Dedifferentiated amniotic fluid mesenchymal stem cell (primary cell): ENCODE results near the gene ASPRV1.
"Not testable (repeated sequence)": the region's sequence is repeated elsewhere in the genome, so short reads cannot be mapped to it uniquely, and the experiment has no call there.

Source experiments
- DNase-seq: peaks from one replicate; pipeline ENCODE4 v3.0.0-alpha.2; 2016; ENCODE audit errors: extremely low spot score

ASPRV1 gene

DNA sequence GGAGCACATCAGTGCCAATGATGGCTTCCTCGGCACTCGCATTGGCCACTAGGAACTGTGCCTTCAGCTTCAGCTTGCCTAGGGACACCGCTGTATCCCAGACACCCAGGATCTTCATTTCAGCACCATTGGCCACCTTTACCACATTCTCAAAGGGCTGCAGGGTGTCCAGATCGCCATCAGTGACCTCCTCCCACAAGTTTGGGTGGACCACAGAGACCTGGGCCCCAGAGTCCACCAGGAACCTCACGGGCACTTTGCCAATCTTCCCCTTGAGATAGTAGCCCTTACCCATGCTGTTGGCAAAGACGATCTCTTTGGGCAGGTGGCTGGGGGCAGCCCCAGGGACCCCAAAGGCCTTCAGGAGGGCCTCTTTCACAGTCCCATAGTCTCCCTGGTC, 610 bp downstream of the ASPRV1 start:
- DNase-seq, result no peak

DNA sequence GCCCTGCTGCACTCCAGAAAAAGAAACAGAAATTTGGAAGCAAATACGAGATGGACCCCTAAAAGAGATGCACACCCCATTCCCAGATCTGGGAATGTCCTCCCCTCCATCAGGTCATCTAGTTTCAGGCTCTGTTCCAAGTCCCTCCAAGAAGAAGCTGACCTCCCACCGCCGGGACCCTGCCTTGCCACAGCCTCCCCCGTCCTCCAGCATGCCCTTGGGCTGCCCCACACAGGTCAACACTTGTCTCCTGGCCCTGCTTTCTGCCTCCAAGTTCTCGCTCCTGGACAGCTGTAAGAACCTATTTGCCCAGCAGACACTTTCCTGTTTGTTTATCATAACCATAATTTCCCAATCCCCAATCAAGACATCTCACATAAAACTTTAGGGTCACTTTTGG, 2.0 kb downstream of the ASPRV1 start:
- no peak for DNase-seq

DNA sequence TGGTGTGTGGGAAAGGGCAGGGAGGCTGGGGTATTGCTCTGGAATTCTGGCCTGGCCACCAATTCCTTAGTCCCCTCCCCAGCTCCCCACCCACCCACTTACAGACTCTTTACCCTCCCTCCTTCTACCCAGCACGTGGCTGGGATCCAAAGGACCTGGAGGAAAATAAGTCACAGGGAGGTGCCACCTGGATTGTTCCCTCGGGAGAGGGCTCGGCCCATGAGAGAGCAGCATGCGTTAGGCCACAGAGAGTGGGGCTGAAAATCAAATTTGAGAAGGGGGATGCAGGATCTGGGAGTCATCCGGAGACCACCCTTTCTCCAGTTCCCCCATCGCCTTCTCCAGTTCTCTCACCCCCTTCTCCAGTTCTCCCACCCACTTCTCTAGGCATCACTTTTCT, 3.0 kb downstream of the ASPRV1 start:
- no peak for DNase-seq

DNA sequence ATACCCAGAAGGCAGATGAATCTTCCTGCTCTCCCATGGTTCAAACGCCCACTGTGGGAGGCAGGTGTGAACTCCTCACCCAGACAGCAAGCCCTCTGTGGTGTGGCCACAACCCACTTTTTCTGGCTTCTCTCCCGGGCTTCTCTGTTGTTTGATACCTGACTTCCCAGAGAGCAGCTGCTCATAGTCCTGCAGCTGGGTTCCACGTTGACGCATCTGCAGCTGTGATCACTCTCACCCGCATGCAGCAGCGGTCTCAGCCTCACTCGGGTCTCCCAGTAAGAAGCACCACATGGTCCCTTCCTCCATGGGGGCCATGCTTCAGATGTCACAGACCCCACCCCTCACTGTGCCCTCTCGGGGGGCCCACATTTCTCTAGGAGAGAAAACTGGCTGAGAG, 3.5 kb downstream of the ASPRV1 start:
- no peak for DNase-seq

DNA sequence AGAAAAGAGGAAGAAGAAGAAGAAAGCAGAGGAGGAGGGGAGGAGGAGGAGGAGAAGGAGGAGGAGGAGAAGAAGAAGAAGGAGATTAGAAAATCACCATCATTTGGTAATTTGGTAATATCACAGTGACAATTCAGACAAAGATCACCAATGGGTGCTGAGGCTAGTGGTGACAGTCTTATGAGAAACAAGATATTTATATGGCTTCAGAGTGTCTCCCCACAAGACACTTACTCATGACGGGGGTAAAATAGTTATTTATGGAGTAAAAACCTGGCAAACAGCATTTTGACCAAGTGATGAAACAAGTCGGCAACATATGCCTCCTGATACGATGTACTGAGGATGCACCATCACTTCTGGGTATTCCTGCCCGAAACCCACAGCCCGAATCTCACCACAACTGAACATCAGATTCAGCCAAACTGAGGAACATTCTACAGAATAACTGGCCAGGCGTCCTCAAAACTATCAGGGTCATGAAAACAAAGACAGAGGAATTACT, 4.9 kb downstream of the ASPRV1 start:
- no peak for DNase-seq

DNA sequence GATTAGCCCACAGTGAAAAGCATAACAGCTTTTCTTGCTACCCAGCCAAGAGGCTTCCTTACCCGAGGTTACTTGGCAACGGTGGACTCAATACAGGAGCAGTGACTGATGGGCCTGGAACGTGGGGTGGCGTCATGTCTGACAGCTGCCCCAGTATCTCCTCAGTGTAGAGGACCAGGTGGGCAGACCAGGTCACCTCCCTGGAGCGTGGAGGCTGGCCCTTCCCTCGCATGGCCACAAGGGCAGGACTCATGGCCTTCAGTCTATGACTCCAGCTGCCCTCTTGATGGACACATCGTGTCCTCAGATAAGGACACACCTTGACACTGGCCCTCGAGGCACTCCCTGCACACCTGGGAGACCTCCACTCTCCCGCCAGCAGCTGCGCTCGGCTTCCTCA, 6.4 kb downstream of the ASPRV1 start:
- no peak for DNase-seq

DNA sequence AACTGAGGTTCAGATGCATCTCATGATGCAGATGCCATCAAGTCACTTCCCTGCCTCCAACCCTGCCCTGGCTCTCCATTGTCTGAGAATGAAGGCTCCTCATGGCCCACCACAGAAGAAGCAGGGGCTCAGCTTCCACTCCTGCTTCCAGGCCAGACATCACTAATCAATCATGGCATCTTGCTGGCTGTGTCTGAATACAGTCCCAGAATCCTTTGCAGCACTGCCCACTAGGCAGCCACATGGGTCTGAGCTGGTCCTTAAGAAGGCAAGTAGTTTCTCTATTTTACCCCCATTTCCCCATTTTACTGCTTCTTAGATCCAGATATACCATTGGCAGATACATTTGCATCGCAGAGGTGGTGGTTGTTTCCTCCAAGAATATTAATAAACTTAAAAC, 7.3 kb downstream of the ASPRV1 start:
- no peak for DNase-seq

DNA sequence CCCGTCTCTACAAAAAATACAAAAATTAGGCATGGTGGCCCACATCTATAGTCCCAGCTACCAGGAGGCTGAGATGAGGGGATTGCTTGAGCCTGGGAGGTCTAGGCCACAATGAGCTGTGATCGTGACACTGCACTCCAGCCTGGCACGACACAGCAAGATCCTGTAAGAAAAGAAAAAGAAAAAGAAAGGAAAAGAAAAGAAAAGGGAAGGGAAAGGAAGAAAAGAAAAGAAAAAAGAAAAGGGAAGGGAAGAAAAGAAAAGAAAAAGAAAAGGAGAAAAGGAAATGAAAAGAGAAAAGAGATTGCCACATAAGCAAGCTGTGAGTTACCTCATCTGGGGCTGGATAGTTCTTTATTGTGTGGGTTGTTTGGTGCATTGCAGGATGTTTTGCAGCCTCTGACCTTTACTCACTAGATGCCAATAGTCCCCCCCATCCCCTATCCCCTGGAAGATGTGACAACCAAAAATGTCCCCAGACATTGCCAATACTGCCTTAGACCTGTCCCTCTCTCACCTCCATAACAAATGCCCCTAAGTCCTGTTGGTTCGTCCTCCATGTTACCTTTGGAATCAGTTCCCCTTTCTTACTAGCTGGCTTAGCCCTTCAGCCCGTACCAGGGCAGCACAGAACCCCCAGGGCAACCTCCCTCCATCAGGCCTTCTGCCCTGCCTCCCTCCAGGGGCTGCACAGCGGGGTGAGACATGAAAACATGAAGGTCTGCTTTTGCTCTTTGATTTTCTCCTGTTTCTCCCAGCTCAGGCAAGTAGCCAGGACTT, 8.9 kb downstream of the ASPRV1 start:
- DNase-seq, result no peak

DNA sequence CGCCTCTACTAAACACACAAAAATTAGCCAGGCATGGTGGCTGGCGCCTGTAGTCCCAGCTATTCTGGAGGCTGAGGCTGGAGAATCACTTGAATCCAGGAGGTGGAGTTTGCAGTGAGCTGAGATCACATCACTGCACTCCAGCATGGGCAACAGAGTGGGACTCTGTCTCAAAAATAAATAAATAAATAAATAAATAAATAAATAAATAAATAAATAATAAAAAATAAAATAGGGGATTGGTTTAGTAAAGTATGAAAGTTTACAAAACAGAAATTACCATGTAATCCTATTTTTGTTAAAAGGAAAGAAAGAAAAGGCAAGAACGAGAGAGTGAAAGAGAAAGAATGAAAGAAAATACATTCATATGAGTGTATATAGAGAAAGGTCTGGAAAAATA, 10.8 kb downstream of the ASPRV1 start:
- DNase-seq, result not testable (repeated sequence)

DNA sequence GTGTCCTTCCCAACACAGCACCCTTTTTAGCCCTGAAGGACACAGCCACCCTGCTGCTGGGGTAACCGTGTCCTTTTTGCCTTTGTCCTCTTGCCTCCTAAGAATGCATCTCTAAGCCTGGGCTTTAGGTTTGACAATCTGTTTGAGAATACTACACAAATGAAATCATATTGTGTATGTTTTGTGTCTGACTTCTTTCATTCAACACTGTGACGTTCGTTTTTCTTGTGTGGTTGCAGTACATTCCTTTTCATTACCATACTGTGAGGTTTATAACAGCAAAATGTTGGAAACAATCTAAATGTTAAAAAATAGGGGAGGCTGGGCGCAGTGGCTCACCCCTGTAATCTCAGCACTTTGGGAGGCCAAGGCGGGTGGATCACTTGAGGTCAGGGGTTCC, 11.2 kb downstream of the ASPRV1 start:
- DNase-seq, result no peak

DNA sequence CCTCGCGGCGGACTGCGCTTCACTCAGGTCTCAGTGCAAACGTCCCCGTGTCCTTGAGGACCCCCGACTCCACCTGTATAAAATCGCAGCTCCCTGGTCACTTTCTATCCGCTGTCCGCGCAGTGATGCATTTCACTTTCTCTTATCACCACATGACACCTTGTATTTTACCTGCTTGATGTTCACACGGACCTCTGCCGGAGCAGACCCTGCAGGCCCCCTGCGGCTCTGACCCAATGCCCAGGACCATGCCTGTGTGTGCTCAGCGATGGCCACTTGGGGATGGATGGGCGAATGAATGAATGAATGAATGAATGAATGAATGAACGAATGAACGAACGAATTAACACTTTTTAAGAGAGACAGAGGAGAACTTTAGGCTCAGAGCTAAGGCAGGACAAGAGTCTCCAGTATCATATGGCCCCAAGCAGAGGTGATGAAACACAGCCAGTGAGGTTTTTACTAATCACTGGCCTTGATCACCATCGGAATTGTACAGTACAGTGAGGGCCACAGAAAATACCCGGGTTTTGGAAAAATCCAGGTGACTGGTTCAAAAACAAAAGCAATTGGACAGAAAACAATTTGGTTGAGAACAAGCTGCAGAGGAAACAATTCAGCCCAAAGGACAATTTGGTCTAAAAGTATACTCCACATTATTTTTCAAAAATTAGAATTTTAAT, 12.3 kb downstream of the ASPRV1 start:
- DNase-seq, result no peak

DNA sequence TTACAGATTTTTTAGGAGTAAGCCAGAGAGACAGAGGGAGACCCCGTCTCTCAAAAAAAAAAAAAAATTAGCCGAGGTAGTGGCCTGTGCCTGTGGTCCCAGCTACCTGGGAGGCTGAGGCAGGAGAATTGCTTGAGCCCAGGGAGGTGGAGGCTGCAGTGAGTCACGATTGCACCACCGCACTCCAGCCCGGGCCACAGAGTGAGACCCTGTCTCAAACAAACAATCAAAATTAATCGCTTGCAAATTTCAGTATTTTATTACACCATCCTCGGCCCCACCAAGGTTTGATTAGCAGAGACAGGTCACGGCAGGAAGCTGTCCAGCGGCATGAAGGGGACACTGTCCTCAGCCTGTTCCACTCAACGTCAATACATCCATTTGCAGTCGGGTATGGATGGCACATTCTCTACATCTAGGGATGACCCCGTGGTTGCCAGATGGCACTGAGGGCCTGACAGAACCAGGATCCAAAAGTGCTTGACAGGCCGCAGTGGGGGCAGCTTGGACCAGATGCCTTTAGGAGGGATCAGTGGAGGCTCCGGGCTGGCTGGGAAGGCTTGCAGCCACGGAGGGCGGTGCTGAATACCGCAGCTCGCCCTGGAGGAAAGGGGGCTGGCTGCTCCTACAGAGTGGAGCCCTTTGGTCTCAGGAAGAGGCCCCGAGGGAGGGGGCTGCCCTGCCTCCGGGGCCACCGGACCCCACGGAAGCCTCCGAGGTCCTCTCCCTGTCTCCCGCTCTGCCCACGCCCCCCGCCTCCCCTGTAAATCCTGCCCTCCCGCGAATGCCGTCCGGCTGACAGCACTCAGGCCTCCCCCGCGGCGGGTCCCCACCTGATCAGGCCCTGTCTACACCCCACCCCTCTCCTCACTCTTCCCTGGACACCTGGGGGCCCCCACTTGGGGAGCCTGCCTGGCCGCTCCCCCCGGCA, 13.1 kb downstream of the ASPRV1 start:
- DNase-seq, result no peak

DNA sequence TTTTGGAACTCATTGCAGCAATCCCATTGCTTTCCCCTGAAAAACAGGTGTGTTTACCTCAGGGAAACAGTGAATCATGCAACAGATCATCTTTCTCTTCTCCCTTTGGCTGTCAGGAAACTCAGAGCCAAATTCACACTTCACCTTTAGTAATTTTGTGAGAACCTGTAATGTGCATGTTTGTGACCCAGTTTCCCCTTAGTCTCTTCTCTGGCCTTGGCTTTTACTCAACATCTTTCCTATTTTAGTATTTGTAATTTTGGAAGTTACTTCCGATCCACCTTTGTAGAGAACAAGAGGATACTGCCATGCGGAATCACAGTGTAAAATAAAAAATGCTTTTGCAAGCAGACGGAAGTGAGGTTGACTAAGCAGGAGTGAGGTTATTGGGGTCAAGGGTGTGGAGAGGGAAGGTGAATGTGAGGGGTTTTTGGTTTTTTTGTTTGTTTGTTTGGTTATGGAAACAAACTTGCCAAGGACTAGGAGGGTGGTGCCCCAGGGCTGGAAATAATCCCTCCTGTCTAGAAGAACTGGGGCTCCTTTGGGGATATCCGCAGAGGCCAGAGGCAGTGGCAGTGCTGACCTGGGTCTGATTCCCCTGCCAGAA, 14.0 kb downstream of the ASPRV1 start:
- DNase-seq, result no peak

DNA sequence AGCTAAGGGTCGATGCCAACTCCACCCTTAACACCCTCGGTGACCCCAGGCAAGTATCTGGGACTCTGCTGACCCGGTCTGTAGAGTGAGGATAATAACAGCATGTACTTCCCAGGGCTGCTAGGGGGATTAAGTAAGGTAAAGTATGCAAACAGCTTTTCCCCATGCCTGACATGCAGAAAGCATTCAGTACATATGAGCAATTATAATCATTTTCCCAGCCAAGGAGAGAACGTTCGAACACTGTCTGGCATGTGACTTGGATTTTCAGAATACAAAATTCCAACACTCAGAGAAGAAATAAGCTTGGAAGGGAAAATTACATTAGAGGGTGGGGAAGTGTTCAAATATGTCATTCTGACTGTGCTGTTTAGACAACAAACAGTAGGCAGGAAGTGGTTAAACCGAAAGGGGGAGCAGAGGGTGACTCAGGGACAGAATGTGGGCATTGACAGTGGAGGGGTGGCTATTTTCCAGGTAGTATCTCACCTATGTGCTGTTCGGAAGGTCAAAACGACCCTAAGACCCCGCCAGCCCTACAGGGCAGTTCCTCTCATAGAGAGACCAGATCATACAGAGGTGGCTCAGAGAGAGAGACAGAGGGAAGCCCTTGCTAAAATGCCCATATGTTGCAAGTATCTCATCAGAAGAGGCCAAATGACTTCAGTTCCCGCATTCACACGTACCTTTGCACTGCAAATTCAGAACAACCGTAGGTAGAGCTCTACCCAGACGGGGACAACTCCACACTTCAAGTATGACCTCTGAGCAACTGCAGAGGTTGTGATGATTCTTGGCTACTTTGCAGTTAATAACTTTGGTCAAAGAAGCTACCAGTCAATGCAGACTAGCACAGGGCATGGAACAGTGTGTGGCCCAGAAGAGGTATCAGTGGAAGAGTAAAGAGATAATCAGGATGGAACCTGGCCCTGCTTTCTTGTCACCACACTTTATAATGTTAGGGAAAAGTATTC, 14.8 kb downstream of the ASPRV1 start:
- no peak for DNase-seq

DNA sequence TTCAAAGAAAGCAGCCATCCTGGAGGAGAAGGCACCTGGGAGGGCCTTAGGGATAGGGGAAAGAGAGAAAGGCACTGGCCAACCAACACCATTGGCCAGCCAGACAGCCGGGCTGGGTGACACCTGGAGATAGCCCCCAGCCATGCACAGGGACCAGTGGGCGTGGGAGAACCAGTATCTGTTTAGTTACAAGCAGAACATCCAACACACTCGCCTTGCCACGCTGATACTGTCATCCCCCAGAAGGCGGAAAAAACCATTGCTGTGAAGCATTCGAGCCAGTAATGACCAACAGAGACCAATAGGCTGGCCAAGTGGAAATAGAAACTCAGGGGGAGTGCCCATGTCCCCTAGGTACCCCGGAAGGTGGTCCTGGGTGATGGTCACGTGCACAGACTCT, 15.5 kb downstream of the ASPRV1 start:
- no peak for DNase-seq

DNA sequence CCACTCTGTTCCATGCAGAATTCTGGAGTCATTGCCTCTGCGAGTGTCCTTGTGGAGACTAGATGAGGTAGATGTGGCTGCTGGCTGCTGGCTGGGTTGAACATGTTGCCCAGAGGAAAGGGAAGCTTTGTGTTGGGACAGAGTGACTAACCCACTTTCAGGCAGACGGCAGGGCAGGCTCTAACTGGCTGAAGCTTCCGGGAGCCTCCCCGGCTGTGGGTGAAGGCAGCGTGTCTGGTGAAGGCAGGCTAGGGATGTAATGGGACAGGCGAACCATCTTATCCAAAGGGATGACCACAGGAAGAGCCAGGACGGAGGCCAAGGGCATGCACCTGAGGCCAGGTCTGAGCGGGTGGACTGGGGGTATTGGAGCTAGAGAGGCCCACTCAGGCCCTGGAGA, 16.0 kb downstream of the ASPRV1 start:
- DNase-seq, result no peak

DNA sequence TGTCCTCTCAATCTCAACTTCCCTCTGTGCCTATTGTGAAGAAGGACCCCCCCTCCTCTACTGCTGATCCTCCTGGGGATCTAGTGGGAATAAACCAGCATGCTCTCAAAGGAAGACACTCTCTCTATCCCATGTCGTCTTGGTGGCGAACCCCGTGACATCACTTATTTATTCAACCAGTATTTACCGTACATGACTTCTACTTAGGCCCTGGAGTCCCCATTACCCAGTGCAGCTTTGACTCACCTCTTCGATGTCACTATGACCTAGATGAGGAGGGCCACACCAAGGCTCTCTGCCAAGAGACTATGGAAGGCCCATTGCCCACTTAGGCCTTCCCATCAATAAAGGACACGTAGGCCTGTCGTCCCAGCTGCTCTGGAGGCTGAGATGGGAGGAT, 16.7 kb downstream of the ASPRV1 start:
- DNase-seq, result no peak

DNA sequence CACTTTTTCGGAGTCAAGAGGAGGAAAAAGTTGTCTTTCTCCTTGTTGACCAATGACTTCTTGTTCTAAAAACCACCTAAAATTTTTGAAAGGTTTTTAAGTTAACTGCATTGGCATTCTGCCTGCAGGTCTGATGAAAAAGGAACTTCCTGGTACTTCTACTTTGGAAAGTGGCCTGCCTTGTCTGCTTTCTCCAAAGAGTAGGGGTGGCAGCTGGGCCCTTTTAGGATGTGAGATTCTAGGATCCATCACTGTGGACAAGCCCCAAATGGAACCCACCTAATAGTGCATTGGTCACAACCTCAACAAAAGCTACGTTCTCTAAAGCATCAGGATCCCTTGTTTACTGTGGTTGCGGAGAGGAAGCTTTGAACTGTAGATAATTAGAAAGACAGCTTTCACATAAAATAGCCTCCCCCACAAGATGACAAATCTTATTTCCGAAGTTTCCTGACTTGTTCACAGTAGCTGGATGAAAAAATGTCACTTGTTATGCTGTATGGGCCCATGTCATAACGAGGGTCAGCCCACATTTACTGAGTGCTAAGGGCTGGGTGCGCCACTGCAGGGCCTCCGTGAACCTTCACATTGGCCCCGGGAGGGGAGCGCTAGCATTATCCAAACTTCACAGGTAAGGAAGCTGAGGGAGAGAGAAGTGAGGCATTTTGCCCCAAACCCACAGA, 17.4 kb downstream of the ASPRV1 start:
- DNase-seq, result no peak

DNA sequence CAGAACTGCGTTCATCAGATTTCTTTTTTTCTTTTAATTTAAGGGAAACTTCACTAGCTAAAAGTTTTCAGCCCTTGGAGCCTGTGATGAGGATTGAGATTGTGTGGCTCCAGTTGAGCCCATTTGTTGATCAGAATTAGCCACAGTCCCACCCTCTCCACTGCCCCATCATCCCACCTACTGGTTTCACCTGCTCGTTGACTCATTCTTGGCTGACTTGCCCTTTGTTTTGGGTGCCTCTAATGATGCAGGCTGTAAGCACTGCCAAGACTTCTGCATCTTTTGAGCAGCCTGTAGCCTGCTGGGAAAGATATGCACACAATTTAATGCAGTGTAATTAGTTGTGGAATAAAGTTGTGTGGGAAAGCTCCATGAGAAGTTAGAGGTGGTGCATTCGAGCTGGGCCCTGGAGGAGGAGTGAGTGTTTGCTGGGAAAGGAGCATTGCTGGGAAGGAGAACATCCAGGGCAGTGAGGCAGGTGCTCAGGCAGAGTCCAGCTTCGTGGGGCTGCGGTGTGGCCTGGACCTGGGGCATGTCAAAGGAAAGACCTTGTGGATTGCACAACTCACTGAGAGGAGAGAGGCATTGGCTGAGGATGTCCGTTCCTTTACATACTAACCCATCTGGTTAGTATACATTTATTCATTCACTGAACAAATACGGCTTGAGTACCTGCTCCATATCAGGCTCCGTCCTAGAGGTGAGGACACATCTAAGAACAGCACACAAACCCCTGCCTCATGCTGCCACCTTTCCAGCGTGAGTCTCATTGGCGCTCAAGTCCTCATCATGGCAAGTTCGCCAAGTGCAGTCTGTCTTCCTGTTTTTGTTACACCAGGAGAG, 18.2 kb downstream of the ASPRV1 start:
- DNase-seq, result no peak
